Esophagus squamous epithelium (tissue), 5 donors: Measurements from ENCODE around the gene ZFP91. TPM values are rescaled to one million over a fixed set of nuclear protein-coding genes. Genes with fewer than 3 reads are reported as not detected.

ENCODE experiments used
- DNase-seq: peaks from one replicate; lab custom pipeline; 2025; lab: John Stamatoyannopoulos, UW
- H3K27ac ChIP-seq, 4 donors: fragments of 200-600 bp; sonication (generic); one replicate each; pipeline ENCODE4 v1.5.1; 2016 to 2019; ENCODE audit warnings: mild to moderate bottlenecking in 1 of 4
- H3K27me3 ChIP-seq, 4 donors: fragments of 200-600 bp; sonication (generic); 1 replicate in 3 of 4; 2 replicates in 1 of 4; pipeline versions ENCODE4 v1.5.1 to v1.6.0; 2017 to 2021; ENCODE audit warnings: antibody characterized with exemption in 1 of 4
- H3K36me3 ChIP-seq, 3 donors: fragments of 200-600 bp; sonication (generic); one replicate each; pipeline ENCODE4 v1.5.1; 2016 to 2019
- H3K4me1 ChIP-seq, 3 donors: fragments of 200-600 bp; sonication (generic); one replicate each; pipeline ENCODE4 v1.5.1; 2017 to 2019
- H3K4me3 ChIP-seq, 4 donors: fragments of 200-600 bp; sonication (generic); 1 replicate in 3 of 4; 2 replicates in 1 of 4; pipeline ENCODE4 v1.5.1; 2016 to 2019; ENCODE audit warnings: mild to moderate bottlenecking in 2 of 4, moderate library complexity in 1 of 4
- H3K9me3 ChIP-seq, 3 donors: fragments of 200-600 bp; sonication (generic); one replicate each; pipeline ENCODE4 v1.5.1; 2016 to 2019
- CTCF ChIP-seq, 6 experiments: fragments of 450-650 bp in 4 of 6; fragments of 200-600 bp in 2 of 6; sonication (generic) in 2 of 6; IDR thresholded peaks; one replicate each; pipeline ENCODE4 v1.5.1; 2016 to 2019; ENCODE audit warnings: antibody characterized with exemption in 6 of 6, mild to moderate bottlenecking in 4 of 6, moderate library complexity in 4 of 6
- POLR2A ChIP-seq, 4 donors: fragments of 450-650 bp; IDR thresholded peaks; one replicate each; pipeline ENCODE4 v1.6.1; 2017; ENCODE audit warnings: antibody characterized with exemption in 4 of 4, mild to moderate bottlenecking in 4 of 4, moderate library complexity in 3 of 4
- WGBS, 2 donors: methylation state at CpG; one replicate each; pipeline ENCODE4 v1.1.5; 2018; 5-methylcytosine and 5-hydroxymethylcytosine counted together
- intact Hi-C: fragments of 100-400 bp; cut with DNase I; formaldehyde crosslinking; loops from one replicate; pipeline ENCODE4 v1.15.0; 2022
- total RNA-seq, 4 donors: library from RNA; depleted of rRNA; stranded (reverse); fragments of >200 nt; gene quantifications; one replicate each; pipeline ENCODE4 v1.1.0, GENCODE V29; 2016
- donor health status: DM: yes; HTN: yes; CAD: no.

The ZFP91 gene
- total RNA-seq, 4 donors from 2014 or later = 26.6 to 48.6 (median 40.5) TPM

GRCh38 chr11:58577555-58578135 is 1.2 kb upstream of the ZFP91 start:
- peaks cover 16 to 77% (median 63%) of the 10 kb centered on the region in 3 donors for H3K4me1 ChIP-seq
- TF ChIP-seq CTCF (IDR thresholded peaks at IDR 0.05) (no peak), POLR2A (IDR thresholded peaks at IDR 0.05) (peak in 2 of 4 donors; percentile 68 to 69)
- no peaks in the 10 kb centered on the region for H3K27me3 ChIP-seq
- H3K27ac ChIP-seq = peak overlapping the region; percentile 95 to 100 (median 100)
- no peaks in the 10 kb centered on the region for H3K9me3 ChIP-seq
- no peaks in the 10 kb centered on the region for H3K36me3 ChIP-seq
- H3K4me3 ChIP-seq = peak overlapping the region; percentile 95 to 98 (median 96)
- intact Hi-C loops = no loop called here
- WGBS, 2 donors = 0% methylated on average over 18 to 21 of the region's 21 CpGs
- DNase-seq = peak; percentile 75

GRCh38 chr11:58578136-58578634 is 678 bp upstream of the ZFP91 start:
- H3K4me1 ChIP-seq = peaks cover 14 to 77% (median 63%) of the 10 kb centered on the region in 3 donors
- intact Hi-C loops = no loop called here
- peak; percentile 82 for DNase-seq
- TF ChIP-seq CTCF (IDR thresholded peaks at IDR 0.05) (no peak), POLR2A (IDR thresholded peaks at IDR 0.05) (no peak)
- H3K27ac ChIP-seq = peak overlapping the region; percentile 95 to 100 (median 100)
- peak overlapping the region; percentile 95 to 98 (median 96) for H3K4me3 ChIP-seq
- no peaks in the 10 kb centered on the region for H3K36me3 ChIP-seq
- no peaks in the 10 kb centered on the region for H3K9me3 ChIP-seq
- WGBS, 2 donors = 0% methylated on average over 18 to 31 of the region's 33 CpGs
- no peaks in the 10 kb centered on the region for H3K27me3 ChIP-seq

- no peaks in the 10 kb centered on the region for H3K36me3 ChIP-seq
- WGBS, 2 donors = 0% methylated on average over 30 of the region's 78 CpGs
- H3K9me3 ChIP-seq = no peaks in the 10 kb centered on the region
- intact Hi-C loops = no loop called here
- peak overlapping the region; percentile 95 to 100 (median 100) for H3K27ac ChIP-seq
- H3K4me3 ChIP-seq = peak overlapping the region; percentile 95 to 98 (median 96)
- DNase-seq = peak; percentile 60
- no peaks in the 10 kb centered on the region for H3K27me3 ChIP-seq
- TF ChIP-seq CTCF (IDR thresholded peaks at IDR 0.05) = peak; percentile 68 to 92 (median 88)
- TF ChIP-seq POLR2A (IDR thresholded peaks at IDR 0.05) = peak in 3 of 4 donors; percentile 27 to 70 (median 60)
- peaks cover 9 to 77% (median 56%) of the 10 kb centered on the region in 3 donors for H3K4me1 ChIP-seq
Measured at GRCh38 chr11:58579192-58580129, 598 bp downstream of the ZFP91 start.

GRCh38 chr11:58580311-58580710 is 1.4 kb downstream of the ZFP91 start:
- Histone ChIP-seq H3K27ac (peak overlapping the region; percentile 55 to 100 (median 97)), H3K36me3 (no peaks in the 10 kb centered on the region), H3K9me3 (no peaks in the 10 kb centered on the region), H3K27me3 (no peaks in the 10 kb centered on the region), H3K4me3 (peak overlapping the region; percentile 95 to 98 (median 96)), H3K4me1 (peaks cover 9 to 77% (median 47%) of the 10 kb centered on the region in 3 donors)
- no peak for DNase-seq
- TF ChIP-seq CTCF (IDR thresholded peaks at IDR 0.05) = no peak
- no peak for TF ChIP-seq POLR2A (IDR thresholded peaks at IDR 0.05)
- intact Hi-C loops = no loop called here
- 3 to 4% methylated on average over 2 of the region's 2 CpGs for WGBS, 2 donors
